ENCODE measurements around the gene MEX3A. TPM values are rescaled to one million over a fixed set of nuclear protein-coding genes. Genes with fewer than 3 reads are reported as not detected.

The MEX3A gene
- total and polyA plus RNA-seq, 4 donors: 0.26 to 8.1 (median 1.1) TPM

- Histone ChIP-seq H3K36me3 (ENCODE audit: control insufficient read depth in 4 of 4, insufficient read depth in 4 of 4, low read length in 4 of 4) (no peaks in the 10 kb centered on the region), H3K27me3 (ENCODE audit: control insufficient read depth in 3 of 3, insufficient read depth in 3 of 3, low read length in 2 of 3) (no peaks in the 10 kb centered on the region), H3K4me3 (no peak overlapping the region), H3K27ac (ENCODE audit: low read depth in 1 of 2, low read length in 1 of 2) (no peak overlapping the region), H3K9me3 (ENCODE audit: control insufficient read depth in 4 of 4, insufficient read depth in 3 of 4, low read length in 3 of 4) (no peaks in the 10 kb centered on the region), H3K9ac (ENCODE audit: insufficient read depth in 1 of 2, low read length in 2 of 2) (no peak overlapping the region), H3K4me1 (ENCODE audit: control insufficient read depth in 5 of 5, insufficient read depth in 5 of 5, low read length in 5 of 5) (peaks cover 0 to 11% (median 0%) of the 10 kb centered on the region in 5 donors)
- DNase-seq: no peak
- no peak for ATAC-seq (ENCODE audit: insufficient read depth, low FRiP score)
- WGBS, 2 donors: 77 to 81% methylated on average over 16 of the region's 16 CpGs
- TF ChIP-seq CTCF (IDR thresholded peaks at IDR 0.05; ENCODE audit: control extremely low read depth, extremely low read depth): no peak
Measured at GRCh38 chr1:156065871-156066270, 16.4 kb downstream of the MEX3A start.

GRCh38 chr1:156065212-156065611 lies 17.1 kb downstream of the MEX3A start:
- ATAC-seq (ENCODE audit: insufficient read depth, low FRiP score) (no peak), DNase-seq (no peak)
- H3K9ac ChIP-seq (ENCODE audit: insufficient read depth in 1 of 2, low read length in 2 of 2): no peak overlapping the region
- H3K27ac ChIP-seq (ENCODE audit: low read depth in 1 of 2, low read length in 1 of 2): no peak overlapping the region
- no peaks in the 10 kb centered on the region for H3K27me3 ChIP-seq (ENCODE audit: control insufficient read depth in 3 of 3, insufficient read depth in 3 of 3, low read length in 2 of 3)
- no peak for TF ChIP-seq CTCF (IDR thresholded peaks at IDR 0.05; ENCODE audit: control extremely low read depth, extremely low read depth)
- no peak overlapping the region for H3K4me3 ChIP-seq
- WGBS, 2 donors: 85 to 92% methylated on average over 3 of the region's 3 CpGs
- peaks cover 0 to 10% (median 0%) of the 10 kb centered on the region in 5 donors for H3K4me1 ChIP-seq (ENCODE audit: control insufficient read depth in 5 of 5, insufficient read depth in 5 of 5, low read length in 5 of 5)
- no peaks in the 10 kb centered on the region for H3K9me3 ChIP-seq (ENCODE audit: control insufficient read depth in 4 of 4, insufficient read depth in 3 of 4, low read length in 3 of 4)
- no peaks in the 10 kb centered on the region for H3K36me3 ChIP-seq (ENCODE audit: control insufficient read depth in 4 of 4, insufficient read depth in 4 of 4, low read length in 4 of 4)

GRCh38 chr1:156064615-156065014 lies 17.6 kb downstream of the MEX3A start:
- no peak overlapping the region for H3K9ac ChIP-seq (ENCODE audit: insufficient read depth in 1 of 2, low read length in 2 of 2)
- 96 to 97% methylated on average over 2 of the region's 2 CpGs for WGBS, 2 donors
- DNase-seq: no peak
- ATAC-seq (ENCODE audit: insufficient read depth, low FRiP score): no peak
- H3K36me3 ChIP-seq (ENCODE audit: control insufficient read depth in 4 of 4, insufficient read depth in 4 of 4, low read length in 4 of 4): no peaks in the 10 kb centered on the region
- peaks cover 0 to 6% (median 0%) of the 10 kb centered on the region in 5 donors for H3K4me1 ChIP-seq (ENCODE audit: control insufficient read depth in 5 of 5, insufficient read depth in 5 of 5, low read length in 5 of 5)
- TF ChIP-seq CTCF (IDR thresholded peaks at IDR 0.05; ENCODE audit: control extremely low read depth, extremely low read depth): no peak
- no peak overlapping the region for H3K4me3 ChIP-seq
- H3K27ac ChIP-seq (ENCODE audit: low read depth in 1 of 2, low read length in 1 of 2): no peak overlapping the region
- H3K9me3 ChIP-seq (ENCODE audit: control insufficient read depth in 4 of 4, insufficient read depth in 3 of 4, low read length in 3 of 4): no peaks in the 10 kb centered on the region
- no peaks in the 10 kb centered on the region for H3K27me3 ChIP-seq (ENCODE audit: control insufficient read depth in 3 of 3, insufficient read depth in 3 of 3, low read length in 2 of 3)

- no peak overlapping the region for H3K27ac ChIP-seq (ENCODE audit: low read depth in 1 of 2, low read length in 1 of 2)
- H3K9ac ChIP-seq (ENCODE audit: insufficient read depth in 1 of 2, low read length in 2 of 2): no peak overlapping the region
- TF ChIP-seq CTCF (IDR thresholded peaks at IDR 0.05; ENCODE audit: control extremely low read depth, extremely low read depth): no peak
- H3K4me1 ChIP-seq (ENCODE audit: control insufficient read depth in 5 of 5, insufficient read depth in 5 of 5, low read length in 5 of 5): peaks cover 0 to 6% (median 0%) of the 10 kb centered on the region in 5 donors
- H3K36me3 ChIP-seq (ENCODE audit: control insufficient read depth in 4 of 4, insufficient read depth in 4 of 4, low read length in 4 of 4): no peaks in the 10 kb centered on the region
- no peak overlapping the region for H3K4me3 ChIP-seq
- WGBS, 2 donors: 66 to 90% methylated on average over 2 of the region's 2 CpGs
- H3K27me3 ChIP-seq (ENCODE audit: control insufficient read depth in 3 of 3, insufficient read depth in 3 of 3, low read length in 2 of 3): no peaks in the 10 kb centered on the region
- ATAC-seq (ENCODE audit: insufficient read depth, low FRiP score) (no peak), DNase-seq (no peak)
- no peaks in the 10 kb centered on the region for H3K9me3 ChIP-seq (ENCODE audit: control insufficient read depth in 4 of 4, insufficient read depth in 3 of 4, low read length in 3 of 4)
Measured at GRCh38 chr1:156063997-156064285, 18.3 kb downstream of the MEX3A start.
